T follicular helper cell (primary cell): ENCODE results near the gene IL13RA1.
"Not testable (repeated sequence)": the region's sequence is repeated elsewhere in the genome, so short reads cannot be mapped to it uniquely, and the experiment has no call there.

Experiments
- DNase-seq: peaks from one replicate; pipeline ENCODE4 v3.0.0-alpha.2; 2020; ENCODE audit warnings: low read depth
- total RNA-seq, 2 experiments: gene quantifications; one replicate each; lab custom pipeline; 2026; lab: John Stamatoyannopoulos, UW

IL13RA1 gene
- 0.18 to 0.43 reads per million in 2 experiments for total RNA-seq

DNA sequence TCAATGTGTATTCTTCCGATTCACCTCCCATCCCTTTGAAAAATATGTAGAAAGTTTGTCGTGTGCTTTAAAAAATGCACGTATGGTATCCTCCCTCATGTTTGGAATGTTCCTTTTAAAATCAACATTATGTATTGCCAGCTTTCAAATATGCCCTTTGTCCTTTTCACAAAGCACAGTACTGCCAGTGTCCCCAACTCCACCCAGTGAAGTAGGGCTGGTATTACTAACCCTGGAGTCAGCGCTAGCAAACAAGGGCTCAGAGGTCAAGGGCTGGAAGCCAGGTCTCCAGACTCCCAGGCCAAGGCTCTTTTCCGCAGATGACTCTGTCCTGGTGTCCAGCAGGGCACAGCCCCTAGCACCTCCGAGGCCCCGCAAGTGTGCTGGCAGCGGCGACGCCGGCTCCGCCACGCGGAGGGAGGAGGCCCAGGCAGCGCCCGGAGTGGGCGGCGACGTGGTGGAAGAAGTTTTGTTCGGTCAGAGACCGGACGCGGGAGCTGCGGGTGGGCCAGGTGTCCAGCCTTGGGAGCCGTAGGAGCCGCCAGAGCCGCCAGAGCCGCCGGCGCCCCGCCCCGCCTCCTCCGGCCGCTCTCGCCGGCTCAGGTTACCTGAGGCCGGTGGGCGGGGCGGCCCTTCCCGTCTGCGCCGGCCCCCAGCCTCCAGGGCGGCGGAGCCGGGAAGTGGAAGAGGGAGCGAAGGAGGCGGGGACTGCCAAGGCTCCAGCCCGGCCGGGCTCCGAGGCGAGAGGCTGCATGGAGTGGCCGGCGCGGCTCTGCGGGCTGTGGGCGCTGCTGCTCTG is at the start of gene IL13RA1:
Gene IL13RA1, plus strand, starts transcription at position 720 of the 799 bp plus-strand sequence. Its CDS starts 33 bp downstream, at position 753.
- no peak for DNase-seq

DNA sequence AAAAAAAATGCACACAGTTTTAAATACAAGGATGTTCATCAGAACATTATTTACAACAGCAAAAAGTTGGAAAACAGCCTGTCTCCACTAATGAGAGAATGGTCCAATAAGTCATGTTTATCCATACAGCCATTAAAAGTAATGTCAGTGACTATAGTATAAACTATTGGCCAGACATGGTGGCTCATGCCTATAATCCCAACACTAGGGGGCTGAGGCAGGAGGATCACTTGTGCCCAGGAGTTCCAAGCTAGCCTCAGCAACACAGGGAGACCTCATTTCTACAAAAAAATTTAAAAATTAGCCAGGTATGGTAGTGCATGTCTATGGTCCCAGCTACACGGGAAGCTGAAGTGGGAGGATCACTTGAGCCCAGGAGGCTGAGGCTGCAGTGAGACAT is 48.1 kb upstream of the IL13RA1 start:
- no peak for DNase-seq

DNA sequence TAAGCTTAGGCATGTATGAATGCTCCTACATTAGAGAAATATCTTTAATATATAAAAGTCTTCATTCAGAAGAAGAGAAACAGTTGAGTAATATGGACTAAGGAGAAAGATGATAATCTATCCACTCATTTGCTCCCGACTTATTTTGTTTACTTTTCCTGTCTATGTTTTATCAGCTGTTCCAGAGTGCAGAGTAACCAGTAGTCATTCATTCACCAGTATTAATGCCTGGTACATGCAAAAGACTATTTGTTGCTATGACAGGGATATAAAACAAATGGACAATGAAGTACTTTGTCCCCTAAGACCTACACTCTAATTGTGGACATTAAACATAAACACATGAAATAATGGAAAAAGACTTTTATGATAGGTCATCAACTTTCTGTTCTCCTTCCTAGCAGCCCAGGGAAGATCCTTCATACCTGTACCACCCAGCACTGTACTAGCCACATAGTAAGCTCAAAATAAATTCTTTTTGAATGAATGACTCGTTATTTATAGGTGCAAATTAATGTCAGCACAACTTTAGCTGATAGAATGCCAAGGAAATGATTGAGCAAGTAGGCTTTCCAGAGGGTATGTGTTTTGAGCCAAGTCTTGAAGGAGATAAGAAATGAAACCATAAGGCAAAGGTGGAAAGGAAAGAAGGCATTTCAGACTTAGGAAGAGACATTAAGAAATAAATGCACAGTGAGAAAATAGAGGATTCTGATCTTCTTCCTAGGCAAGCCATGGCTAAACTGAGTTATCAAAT is 45.0 kb upstream of the IL13RA1 start:
- no peak for DNase-seq

DNA sequence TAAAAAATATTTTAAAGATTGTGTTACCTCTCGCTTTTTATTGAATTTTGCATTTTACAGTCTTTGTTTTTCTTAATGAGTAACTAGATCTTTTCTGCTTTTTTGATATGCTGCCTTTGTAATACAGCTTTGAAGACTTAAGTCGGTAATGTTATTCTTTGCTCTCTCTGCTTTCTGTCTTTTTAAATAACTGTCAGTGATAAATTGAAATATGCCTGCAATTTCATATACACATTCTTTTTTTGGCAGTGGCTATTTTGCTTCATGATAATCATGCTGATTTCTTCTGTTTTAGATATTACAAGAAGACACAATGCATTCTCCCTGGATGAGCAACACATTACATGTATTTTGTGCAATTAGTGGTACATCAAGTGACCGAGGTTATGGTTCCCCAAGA is 42.0 kb upstream of the IL13RA1 start:
- no peak for DNase-seq

DNA sequence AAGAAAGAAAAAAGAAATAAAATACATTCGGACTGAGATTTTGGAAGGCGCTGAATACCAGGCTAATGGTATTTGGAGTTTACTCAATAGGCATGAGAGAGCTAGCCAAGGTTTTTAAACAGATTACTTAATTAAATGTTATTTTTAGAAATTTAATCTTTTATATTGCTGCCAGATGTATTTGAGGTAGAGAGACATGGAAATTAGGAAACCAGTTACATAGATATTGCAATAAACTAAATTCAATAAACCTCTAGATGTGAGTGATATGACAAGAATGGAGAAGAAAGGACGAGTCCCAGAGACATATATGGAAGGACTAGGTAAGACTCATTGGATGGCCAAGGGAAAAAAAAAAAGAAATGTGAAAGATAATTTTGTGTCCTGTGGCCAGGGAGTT is 38.5 kb upstream of the IL13RA1 start:
- no peak for DNase-seq

DNA sequence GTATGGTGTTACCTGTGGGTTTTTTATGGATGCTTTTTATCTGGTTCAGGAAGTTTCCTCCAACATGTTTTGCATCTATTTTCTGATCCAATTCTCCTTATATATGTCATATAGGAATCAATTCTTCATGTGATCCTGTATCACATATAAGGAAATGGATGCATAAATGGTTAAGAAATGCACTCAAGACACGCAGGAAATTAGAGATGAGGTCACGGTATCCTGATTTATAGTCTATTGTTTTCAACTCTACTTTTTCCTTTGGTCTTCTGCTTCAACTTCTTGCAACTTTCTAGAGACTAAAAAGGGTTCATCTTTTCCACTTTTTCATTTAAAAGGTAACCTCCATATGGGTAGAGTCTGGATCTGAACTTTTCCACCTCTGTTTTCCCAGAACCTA is 33.6 kb upstream of the IL13RA1 start:
- DNase-seq: no peak

DNA sequence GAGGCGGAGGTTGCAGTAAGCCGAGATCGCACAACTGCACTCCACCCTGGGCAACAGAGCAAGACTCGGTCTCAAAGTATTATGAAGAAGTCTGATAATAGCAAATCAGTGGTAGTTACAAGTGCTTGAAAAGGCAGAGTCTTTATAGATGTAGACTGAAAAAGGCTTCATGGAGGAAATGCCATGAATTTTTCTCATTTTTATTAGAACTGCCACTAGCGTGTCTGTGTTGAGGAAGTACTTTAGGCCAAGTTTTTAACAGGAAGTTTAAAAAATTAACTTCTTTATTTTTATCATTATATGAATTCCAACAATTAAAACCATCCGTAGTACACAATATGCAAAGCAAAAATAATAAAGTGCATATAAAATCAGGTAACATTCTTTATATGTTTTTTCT is 32.8 kb upstream of the IL13RA1 start:
- no peak for DNase-seq

DNA sequence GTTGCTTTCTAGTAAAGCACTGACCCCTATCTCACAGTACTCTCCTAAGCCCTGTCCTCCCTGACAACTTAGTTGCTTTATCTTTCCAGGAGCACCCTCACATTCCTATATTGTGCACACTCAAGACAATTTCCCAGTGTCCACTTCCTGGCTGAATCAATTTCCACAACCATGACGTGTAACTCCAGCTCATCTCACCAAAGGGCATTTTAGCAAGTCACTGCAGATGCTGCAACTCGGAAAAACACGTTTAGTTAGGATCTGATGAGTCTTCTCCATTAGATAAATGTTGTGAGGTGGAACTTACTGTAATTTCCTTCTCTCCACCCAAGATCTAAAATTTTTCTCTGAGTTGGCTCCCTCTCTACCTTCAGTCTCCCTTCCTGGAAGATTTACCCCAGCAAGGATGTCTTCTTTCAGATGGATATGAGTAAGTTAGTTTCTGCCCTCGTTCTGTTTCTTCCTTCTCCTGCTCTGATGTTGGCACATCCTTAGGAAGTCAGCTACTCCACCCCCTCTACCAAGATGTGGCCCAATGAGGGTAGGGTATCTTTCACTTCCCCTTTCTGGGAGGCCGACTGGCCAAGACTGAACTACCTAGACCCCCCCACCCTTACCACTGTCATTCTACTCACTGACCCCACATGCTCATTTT is 28.8 kb upstream of the IL13RA1 start:
- DNase-seq: no peak

DNA sequence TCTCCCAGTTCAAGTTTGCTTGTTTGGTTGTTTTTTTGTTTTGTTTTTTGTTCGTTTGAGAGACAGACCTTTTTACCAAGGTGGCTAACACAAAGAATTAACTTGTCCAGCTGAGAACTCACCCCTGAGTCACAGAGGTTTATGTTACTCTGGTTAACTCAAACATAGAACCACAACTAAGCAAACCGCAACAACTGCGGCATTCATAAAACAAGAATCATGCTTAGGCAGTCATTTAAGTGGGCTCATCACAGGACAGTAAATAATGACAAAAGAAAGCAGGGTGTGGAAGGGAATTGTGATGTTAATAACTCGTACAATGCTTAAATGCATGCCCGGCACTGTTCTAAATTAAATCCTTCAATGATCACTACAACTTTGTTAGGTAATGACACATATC is 24.7 kb upstream of the IL13RA1 start:
- no peak for DNase-seq

DNA sequence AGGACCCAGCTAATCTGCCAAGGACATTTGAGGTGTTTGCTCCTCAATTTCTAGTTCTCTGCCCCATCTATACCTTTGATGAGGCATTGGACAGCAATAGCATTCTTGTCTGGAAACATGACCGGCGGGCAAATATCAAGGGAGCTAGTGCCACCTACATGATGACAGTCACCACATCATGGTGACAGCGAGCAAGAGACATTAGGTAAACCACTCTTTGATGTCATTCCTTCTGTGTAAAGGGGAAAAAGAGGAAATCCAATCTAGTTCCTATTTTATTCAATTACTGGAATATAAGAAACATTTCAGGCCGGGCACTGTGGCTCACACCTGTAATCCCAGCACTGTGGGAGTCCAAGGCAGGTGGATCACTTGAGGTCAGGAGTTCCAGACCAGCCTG is 20.7 kb upstream of the IL13RA1 start:
- DNase-seq: no peak

DNA sequence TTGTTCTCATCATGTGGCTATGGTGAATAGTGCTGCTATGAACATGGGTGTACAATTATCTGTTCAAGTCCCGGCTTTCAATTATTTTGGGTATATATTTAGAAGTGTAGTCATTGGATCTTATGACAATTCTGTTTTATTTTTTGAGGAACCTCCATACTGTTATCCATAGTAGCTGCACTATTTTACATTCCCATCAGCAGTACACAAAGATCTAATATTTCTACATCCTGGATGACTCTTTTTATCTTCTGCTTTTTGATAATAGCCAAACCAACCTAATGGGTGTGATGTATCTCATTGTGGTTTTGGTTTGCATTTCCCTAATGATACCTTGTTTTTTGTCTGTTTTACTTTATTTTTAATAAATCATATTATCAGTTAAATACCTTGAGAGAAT is 12.9 kb upstream of the IL13RA1 start:
- no peak for DNase-seq

DNA sequence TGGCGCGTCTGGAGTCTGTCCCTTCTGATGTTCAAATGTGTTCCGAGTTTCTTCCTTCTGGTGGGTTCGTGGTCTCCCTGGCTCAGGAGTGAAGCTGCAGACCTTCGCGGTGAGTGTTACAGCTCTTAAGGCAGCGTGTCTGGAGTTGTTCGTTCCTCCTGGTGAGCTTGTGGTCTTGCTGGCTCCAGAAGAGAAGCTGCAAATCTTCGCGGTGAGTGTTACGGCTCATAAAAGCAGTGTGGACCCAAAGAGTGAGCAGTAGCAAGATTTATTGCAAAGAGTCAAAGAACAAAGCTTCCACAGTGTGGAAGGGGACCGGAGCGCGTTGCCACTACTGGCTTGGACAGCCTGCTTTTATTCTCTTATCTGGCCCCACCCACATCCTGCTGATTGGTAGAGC is 11.5 kb upstream of the IL13RA1 start:
- not testable (repeated sequence) for DNase-seq

DNA sequence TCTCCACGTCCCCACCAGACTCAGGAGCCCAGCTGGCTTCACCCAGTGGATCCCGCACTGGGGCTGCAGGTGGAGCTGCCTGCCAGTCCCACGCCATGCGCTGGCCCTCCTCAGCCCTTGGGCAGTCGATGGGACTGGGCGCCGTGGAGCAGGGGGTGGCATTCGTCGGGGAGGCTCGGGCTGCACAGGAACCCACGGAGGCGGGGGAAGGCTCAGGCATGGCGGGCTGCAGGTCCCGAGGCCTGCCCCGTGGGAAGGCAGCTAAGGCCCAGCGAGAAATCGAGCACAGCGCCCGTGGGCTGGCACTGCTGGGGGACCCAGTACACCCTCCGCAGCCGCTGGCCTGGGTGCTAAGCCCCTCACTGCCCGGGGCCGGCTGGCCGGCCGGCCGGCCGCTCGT is 10.6 kb upstream of the IL13RA1 start:
- DNase-seq: not testable (repeated sequence)

DNA sequence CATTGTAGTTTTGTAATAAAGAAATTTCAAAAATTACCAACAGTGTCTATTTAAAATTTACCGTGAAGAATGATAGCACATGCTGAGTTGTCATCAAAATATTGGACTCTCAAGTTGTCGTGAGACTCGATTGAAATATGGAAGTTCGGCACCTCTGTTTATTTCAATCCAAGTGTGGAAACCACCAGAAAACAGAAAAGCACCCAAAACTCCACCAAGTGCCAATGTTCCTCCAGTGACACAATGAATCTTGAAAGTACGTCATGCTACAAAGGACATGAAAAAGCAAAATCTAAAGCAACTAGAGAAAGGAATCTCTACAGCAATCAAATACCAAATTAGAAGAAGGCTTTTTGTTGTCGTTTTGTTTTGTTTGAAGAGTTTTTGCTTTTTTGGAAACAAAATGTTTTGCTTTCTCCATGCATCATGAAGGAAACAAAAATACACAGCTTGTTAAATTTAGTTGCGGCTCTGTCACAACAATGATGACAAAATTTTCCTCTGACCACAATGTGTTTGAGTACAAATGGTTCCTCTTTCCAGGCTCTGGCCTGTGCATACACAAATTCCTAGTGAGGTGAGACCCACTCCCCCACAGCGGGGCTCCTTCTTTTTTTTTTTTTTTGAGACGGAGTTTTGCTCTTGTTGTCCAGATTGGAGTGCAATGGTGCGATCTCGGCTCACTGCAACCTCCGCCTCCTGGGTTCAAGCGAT is 9.6 kb upstream of the IL13RA1 start:
- no peak for DNase-seq

DNA sequence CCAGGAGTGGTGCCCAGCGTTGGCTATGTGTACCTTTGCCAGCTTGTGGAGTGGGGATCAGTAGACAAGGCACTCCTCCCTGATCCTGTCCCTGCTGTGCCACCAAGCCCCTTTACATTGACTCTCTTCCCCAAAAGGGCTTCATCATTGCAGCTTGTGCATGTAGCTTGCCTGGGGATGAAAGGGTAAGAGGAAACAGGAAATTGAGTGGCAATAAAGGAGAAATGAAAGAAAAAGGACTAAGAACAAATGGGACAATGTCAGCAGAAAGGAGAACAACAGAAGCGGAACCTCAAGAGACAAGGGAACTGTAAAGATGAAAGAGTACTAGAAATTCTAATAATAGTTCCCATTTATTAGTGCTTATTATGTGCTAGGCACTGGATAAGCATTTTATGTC is 8.7 kb upstream of the IL13RA1 start:
- DNase-seq: no peak

DNA sequence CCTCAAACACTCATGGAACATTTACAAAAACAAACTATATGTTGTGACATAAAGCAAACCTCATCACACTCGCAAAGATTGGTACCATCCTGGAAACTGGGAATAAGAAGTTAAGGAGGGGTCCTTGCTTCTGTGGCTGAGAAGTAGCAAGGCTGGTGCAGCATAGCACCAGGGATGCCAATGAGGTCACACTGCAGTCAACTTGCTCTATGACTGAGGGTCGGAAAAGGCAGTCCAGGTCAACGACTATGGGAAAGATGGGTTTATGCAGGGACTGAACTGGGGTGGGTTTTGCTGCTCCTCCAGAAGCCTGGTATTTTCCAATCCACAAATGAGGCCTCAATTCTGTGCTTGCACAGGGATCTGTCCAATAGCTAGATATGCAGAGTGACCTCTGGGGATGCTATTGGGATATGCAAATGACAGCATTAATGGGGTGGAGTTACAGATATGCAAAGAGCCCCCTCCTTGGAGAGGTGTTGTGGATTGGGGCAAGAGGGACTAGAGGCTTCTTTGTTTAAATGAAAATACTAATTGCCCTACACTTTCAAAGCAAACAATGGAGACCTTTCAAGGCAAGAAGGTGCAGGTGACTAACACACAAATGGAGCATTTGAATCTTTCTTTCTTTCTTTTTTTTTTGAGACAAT is 7.2 kb upstream of the IL13RA1 start:
- no peak for DNase-seq

DNA sequence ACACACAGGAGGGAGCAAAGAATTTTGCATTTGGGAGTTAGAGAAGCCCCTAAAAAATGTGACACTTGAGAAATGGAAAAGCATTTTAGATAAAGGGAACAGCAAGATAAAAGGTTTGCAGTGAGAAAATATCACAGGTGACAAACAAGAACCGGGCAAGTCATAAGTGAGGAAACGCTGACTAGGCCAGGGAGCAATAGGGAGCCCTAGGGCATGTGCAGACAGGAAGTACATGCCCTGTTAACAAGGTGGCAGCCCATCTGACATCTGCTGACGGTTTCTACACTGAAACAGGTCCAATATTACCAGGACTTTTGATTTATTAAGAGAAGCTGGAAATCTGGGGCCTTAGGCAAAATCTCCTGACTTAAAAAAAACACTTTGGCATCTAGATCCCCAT is 4.0 kb upstream of the IL13RA1 start:
- DNase-seq: no peak

DNA sequence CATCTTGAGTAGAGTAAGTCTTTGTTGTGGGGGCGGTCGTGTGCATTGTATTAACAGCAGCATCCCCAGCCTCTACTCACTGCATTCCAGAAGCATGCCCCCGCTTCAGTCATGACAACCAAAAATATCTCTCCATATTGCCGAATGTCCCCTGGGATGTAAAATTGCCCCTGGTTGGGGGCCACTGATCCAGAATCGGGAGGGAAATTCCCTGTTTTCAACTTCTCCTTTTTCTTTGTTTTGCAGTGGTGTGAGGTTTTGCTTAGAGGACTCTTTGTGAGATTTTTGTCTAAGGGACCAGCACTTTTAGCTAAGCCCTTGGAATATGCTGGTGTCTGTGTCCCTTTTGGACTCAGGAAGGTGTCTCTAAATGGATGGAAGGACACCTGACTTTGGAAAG is 3.0 kb upstream of the IL13RA1 start:
- DNase-seq: no peak

DNA sequence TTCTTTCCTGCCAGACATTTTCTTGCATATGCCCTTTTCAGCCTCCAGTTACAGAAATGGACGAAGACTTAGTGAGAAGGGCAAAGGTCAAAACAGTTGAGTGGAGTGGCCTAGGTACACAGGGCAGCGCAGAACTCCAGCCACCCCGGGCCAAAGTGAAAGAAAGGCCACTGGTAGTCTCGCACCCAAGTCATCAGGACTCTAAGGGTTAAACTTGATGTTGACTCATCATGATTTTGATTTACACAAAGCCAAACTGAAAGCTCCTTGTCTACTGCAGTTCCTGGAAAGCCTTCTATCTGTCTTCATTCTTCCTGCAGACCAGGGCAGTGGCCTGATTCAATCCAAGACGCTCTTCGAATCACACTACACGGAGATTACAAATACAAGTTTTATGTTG is 2.6 kb upstream of the IL13RA1 start:
- DNase-seq: no peak

DNA sequence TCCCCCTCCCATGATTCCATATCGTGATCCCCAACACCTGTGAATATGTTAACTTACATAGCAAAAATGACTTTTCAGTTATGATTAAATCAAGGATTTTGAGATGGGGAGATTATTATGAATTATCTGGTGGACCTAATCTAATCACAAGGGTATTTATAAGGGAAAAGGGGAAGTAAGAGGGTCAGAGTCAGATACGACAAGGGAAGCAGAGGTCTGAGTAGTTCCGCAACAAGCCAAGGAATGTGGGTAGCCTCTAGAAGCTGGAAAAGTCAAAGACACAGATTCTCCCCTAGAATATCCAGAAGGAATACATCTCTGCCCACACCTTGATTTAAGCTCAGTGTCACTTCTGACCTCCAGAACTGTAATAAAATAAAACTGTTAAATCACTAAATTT is 1.0 kb upstream of the IL13RA1 start:
- DNase-seq: no peak

DNA sequence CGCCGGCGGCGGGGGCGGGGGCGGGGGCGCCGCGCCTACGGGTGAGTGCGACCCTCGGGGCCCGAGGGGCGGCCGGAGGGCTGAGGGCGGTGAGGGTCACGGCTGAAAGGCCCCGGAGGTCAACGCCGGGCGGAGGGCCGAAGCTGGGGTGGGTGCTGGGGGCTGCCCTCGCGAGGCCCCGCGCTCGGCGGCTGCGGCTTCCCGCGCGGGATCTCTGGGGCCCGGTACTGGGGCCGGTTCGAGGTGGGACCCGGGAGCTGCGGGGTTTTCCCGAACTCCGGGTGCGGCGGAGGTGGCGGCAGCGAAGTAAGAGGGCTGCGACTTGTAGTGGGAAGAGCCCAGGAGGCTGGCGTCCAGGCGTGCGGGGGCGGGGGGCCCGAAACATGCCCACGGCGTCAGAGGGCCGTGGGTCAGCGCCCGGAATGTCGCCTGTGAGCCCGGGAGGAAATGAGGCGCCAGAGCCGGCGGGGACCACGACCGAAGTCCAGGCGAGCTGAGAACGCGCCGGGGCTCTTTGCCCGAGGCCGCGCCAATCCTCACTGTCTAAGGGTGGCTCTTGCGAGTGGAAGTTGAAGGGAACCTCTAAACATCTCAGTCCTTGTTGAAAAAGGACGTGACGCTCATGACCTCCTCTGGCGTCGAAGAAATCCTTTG is 407 bp downstream of the IL13RA1 start:
- no peak for DNase-seq
